Ishikawa (cell line): Measurements from ENCODE around the gene KIF5C.

Experiments
- CEBPB ChIP-seq: IDR thresholded peaks from 2 replicates; pipeline ENCODE4 v1.6.1; 2012
- CREB1 ChIP-seq: IDR thresholded peaks from 2 replicates; pipeline ENCODE4 v1.6.1; 2012; ENCODE audit warnings: low read depth
- EGR1 ChIP-seq: IDR thresholded peaks from 2 replicates; pipeline ENCODE4 v1.6.1; 2012
- EP300 ChIP-seq: IDR thresholded peaks from 2 replicates; pipeline ENCODE4 v1.6.1; 2012; ENCODE audit warnings: borderline replicate concordance
- FOXM1 ChIP-seq: IDR thresholded peaks from 2 replicates; pipeline ENCODE4 v1.6.1; 2012; ENCODE audit warnings: low read depth, borderline replicate concordance
- NFIC ChIP-seq: IDR thresholded peaks from 2 replicates; pipeline ENCODE4 v1.6.1; 2012
- RAD21 ChIP-seq: IDR thresholded peaks from 2 replicates; pipeline ENCODE4 v1.6.1; 2012; ENCODE audit warnings: low read depth
- TAF1 ChIP-seq: IDR thresholded peaks from 2 replicates; pipeline ENCODE4 v1.6.1; 2012; ENCODE audit warnings: low read depth, mild to moderate bottlenecking
- TCF12 ChIP-seq: IDR thresholded peaks from 2 replicates; pipeline ENCODE4 v1.6.1; 2012; ENCODE audit warnings: low read depth
- TEAD4 ChIP-seq: IDR thresholded peaks from 2 replicates; pipeline ENCODE4 v1.6.1; 2012
- YY1 ChIP-seq: IDR thresholded peaks from 2 replicates; pipeline ENCODE4 v1.6.1; 2012; ENCODE audit warnings: low read depth
- ZBTB7A ChIP-seq: IDR thresholded peaks from 2 replicates; pipeline ENCODE4 v1.6.1; 2012; ENCODE audit warnings: low read depth
- TF ChIP-seq, protein P1 (sequence below): IDR thresholded peaks from 2 replicates; pipeline ENCODE4 v1.6.1; 2012
- TF ChIP-seq, protein P2 (sequence below): IDR thresholded peaks from 2 replicates; pipeline ENCODE4 v1.6.1; 2012; ENCODE audit warnings: low read depth, mild to moderate bottlenecking
- TF ChIP-seq, protein P3 (sequence below): IDR thresholded peaks from 2 replicates; pipeline ENCODE4 v1.6.1; 2012

Gene KIF5C

DNA sequence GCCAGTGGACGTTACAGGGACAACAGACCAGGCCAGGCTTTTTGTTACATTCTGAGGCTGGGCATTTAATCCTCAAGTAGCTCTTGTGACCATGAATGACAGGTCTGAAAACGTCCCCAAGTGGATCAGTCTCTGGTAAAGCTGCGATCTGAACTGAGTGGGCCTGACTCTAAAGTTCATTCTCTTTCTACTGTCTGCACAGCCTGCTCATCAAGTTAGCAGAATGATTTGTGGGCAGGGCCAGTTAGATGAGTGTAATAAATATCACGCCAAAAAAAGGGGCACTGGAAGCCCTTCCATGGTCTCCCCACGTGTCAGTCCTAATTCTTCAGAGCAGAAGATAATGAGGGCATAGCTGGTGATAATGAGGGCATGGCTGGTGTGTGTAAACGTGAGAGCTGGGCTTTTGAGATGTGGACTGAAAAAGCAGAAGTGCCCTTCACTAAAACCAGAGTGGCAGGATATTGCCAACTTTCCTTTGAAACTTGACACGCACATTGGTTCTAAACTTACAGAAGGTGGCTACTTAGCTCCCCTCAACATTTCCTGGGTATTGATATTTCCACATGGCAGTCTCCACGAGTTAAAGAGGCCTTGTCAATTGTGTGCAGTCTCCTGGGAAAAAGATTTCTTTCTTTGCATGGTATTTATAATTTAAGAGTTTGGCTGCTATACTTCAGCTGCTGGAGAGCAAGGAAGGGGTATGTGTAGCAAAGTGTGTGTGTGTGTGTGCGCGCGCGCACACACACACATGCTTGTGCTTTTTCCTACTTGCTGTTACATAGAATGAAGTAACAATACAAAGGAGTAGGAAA, 90.8 kb downstream of the KIF5C start:
- no peak for TF ChIP-seq TEAD4
- TF ChIP-seq, protein P1, sequence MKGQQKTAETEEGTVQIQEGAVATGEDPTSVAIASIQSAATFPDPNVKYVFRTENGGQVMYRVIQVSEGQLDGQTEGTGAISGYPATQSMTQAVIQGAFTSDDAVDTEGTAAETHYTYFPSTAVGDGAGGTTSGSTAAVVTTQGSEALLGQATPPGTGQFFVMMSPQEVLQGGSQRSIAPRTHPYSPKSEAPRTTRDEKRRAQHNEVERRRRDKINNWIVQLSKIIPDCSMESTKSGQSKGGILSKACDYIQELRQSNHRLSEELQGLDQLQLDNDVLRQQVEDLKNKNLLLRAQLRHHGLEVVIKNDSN, result no peak
- TF ChIP-seq YY1, result no peak
- no peak for TF ChIP-seq FOXM1
- no peak for TF ChIP-seq RAD21
- no peak for TF ChIP-seq TAF1
- TF ChIP-seq, protein P2, sequence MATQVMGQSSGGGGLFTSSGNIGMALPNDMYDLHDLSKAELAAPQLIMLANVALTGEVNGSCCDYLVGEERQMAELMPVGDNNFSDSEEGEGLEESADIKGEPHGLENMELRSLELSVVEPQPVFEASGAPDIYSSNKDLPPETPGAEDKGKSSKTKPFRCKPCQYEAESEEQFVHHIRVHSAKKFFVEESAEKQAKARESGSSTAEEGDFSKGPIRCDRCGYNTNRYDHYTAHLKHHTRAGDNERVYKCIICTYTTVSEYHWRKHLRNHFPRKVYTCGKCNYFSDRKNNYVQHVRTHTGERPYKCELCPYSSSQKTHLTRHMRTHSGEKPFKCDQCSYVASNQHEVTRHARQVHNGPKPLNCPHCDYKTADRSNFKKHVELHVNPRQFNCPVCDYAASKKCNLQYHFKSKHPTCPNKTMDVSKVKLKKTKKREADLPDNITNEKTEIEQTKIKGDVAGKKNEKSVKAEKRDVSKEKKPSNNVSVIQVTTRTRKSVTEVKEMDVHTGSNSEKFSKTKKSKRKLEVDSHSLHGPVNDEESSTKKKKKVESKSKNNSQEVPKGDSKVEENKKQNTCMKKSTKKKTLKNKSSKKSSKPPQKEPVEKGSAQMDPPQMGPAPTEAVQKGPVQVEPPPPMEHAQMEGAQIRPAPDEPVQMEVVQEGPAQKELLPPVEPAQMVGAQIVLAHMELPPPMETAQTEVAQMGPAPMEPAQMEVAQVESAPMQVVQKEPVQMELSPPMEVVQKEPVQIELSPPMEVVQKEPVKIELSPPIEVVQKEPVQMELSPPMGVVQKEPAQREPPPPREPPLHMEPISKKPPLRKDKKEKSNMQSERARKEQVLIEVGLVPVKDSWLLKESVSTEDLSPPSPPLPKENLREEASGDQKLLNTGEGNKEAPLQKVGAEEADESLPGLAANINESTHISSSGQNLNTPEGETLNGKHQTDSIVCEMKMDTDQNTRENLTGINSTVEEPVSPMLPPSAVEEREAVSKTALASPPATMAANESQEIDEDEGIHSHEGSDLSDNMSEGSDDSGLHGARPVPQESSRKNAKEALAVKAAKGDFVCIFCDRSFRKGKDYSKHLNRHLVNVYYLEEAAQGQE, result no peak
- TF ChIP-seq CEBPB, result no peak
- no peak for TF ChIP-seq EGR1
- TF ChIP-seq ZBTB7A, result no peak
- TF ChIP-seq CREB1, result no peak
- no peak for TF ChIP-seq TCF12
- no peak for TF ChIP-seq NFIC
- TF ChIP-seq, protein P3, sequence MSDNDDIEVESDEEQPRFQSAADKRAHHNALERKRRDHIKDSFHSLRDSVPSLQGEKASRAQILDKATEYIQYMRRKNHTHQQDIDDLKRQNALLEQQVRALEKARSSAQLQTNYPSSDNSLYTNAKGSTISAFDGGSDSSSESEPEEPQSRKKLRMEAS, result no peak

DNA sequence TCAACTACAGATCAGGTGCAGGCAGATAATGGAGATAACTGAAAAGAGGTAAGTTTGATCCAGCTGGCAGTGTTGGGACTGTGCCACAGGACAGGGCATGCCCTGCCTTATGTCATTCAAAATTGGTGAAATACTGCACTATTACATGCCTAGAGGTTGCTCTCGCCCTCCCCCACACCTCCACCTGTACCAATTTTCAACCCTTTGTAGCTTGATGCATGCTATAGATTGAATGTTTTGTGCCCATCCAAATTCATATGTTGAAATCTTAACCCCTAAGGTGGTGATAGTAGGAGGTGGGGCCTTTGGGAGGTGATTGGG, 91.4 kb downstream of the KIF5C start:
- no peak for TF ChIP-seq CREB1
- TF ChIP-seq, protein P2, result no peak
- TF ChIP-seq NFIC, result no peak
- no peak for TF ChIP-seq ZBTB7A
- no peak for TF ChIP-seq RAD21
- no peak for TF ChIP-seq EP300
- no peak for TF ChIP-seq TEAD4
- TF ChIP-seq YY1, result no peak
- no peak for TF ChIP-seq EGR1
- TF ChIP-seq, protein P3, result no peak
- TF ChIP-seq TAF1, result no peak

DNA sequence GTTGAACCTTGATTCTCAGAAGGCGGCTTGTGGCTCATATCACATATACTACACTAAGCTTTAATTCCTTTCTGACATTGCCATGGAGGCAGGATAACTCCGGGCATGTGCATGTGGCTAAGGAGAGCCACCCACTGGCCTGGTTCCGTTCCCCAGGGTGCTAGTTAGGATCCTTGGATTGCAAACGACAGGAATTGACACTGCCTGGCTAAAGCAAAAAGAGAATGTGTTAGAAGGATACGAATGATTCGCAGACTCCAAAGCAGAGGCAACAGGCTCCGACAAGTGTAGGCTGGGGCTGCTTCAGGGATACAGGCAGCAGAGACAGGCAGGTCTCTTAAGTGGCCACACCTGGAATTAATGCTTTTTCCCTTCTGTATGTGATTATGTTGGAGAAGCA, 92.0 kb downstream of the KIF5C start:
- TF ChIP-seq TAF1 (no peak), CREB1 (no peak), TEAD4 (no peak), ZBTB7A (no peak), YY1 (no peak), TCF12 (no peak), EGR1 (no peak), CEBPB (no peak), FOXM1 (no peak), EP300 (no peak), NFIC (no peak), RAD21 (no peak)
- TF ChIP-seq, protein P2, result no peak
- TF ChIP-seq, protein P1, result no peak
- TF ChIP-seq, protein P3, result no peak

DNA sequence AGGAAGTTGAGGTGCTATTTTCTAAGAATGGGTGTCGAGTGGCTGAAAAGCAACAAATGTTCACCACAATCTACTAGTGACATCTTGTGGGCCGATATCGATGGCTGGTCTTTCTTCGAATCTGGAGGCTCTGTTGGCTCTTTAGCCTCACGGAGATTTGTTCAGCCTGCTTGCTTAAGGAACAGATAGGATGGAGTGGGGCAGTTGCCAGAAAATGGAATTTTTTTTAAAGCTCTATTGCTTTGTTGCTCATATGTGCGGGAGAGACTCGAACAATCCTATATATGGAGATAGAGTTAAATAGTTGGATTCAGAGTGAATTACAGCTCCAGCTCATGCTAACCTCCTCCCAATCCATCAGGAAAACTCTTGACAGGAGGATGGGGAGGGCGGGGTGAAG, 92.6 kb downstream of the KIF5C start:
- TF ChIP-seq EP300, result no peak
- 0 out of 2 replicates have a peak, but pooled peaks have one; percentile 16 for TF ChIP-seq RAD21
